ENCODE measurements around the gene FSIP1. TPM values are rescaled to one million over a fixed set of nuclear protein-coding genes. Genes with fewer than 3 reads are reported as not detected.
"Not testable (repeated sequence)": the region's sequence is repeated elsewhere in the genome, so short reads cannot be mapped to it uniquely, and the experiment has no call there.

The FSIP1 gene
- total RNA-seq, 4 donors from 2014 or later: 0.94 to 3.2 (median 2.0) TPM

DNA sequence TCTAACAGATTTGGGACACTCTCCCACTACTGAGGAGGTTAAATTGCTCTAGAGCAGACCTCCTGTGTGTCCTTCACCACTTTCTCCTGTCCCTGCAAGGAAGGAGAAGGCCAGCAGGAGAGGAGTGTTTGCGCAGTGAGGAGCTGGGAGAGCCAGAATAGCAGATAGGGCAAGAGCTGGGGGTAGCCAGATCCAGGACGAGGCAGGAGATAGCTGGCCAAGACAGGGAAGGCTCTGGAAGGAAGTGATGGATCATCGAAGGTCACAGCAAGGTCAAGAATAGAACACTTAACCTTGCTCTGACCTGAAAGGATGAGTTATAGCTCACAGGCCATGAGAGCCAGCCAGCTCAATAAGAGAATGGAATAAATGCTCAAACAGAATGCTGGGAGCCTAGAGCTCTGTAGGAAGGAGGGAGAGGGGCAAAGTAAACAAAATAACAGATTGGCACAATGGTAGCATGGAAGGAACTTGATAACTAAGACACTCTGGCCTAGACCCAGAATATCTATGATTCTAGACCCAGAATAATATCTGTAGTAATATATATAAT lies 37.5 kb upstream of the FSIP1 start:
- WGBS, 2 donors (ENCODE audit: low coverage in 1 of 2): 36 to 41% methylated on average over 2 to 3 of the region's 3 CpGs
- H3K9me3 ChIP-seq: no peaks in the 10 kb centered on the region
- no peak for ATAC-seq
- H3K27me3 ChIP-seq: no peaks in the 10 kb centered on the region
- no peak for TF ChIP-seq CTCF (IDR thresholded peaks at IDR 0.05)
- TF ChIP-seq POLR2A (IDR thresholded peaks at IDR 0.05): no peak
- TF ChIP-seq EP300 (IDR thresholded peaks at IDR 0.05): no peak
- no peak for TF ChIP-seq POLR2AphosphoS5 (IDR thresholded peaks at IDR 0.05)
- H3K36me3 ChIP-seq: no peaks in the 10 kb centered on the region
- H3K27ac ChIP-seq: no peak overlapping the region
- H3K4me1 ChIP-seq: no peaks in the 10 kb centered on the region
- no peak overlapping the region for H3K4me3 ChIP-seq

GRCh38 chr15:39819533-39819932 lies 36.9 kb upstream of the FSIP1 start:
- Histone ChIP-seq H3K4me3 (no peak overlapping the region), H3K4me1 (no peaks in the 10 kb centered on the region), H3K9me3 (no peaks in the 10 kb centered on the region), H3K27me3 (no peaks in the 10 kb centered on the region), H3K36me3 (no peaks in the 10 kb centered on the region), H3K27ac (no peak overlapping the region)
- WGBS, 2 donors (ENCODE audit: low coverage in 1 of 2): 84 to 96% methylated on average over 3 of the region's 3 CpGs
- no peak for ATAC-seq
- TF ChIP-seq POLR2AphosphoS5 (IDR thresholded peaks at IDR 0.05) (no peak), CTCF (IDR thresholded peaks at IDR 0.05) (no peak), EP300 (IDR thresholded peaks at IDR 0.05) (no peak), POLR2A (IDR thresholded peaks at IDR 0.05) (no peak)

DNA sequence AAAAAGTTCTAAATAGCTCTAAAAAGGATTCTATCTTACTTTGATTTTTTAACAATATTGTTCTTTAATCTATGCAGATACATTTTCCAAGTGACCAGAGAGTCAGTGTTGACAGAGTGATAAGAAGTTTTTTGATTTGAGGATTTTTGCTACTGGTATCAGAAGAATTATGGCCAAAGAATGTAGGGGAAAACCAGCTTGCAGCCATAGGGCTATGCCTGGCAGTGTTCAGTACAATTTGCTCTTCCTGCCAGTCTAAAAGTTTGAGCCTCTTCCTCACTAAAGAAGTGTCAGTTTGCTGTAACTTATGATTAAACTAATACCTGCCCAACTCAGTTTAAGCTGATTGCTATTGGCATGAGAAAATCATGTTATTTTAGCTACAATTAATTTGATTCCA lies 35.3 kb upstream of the FSIP1 start:
- H3K27me3 ChIP-seq: no peaks in the 10 kb centered on the region
- no peak for ATAC-seq
- no peaks in the 10 kb centered on the region for H3K36me3 ChIP-seq
- H3K9me3 ChIP-seq: no peaks in the 10 kb centered on the region
- no peaks in the 10 kb centered on the region for H3K4me1 ChIP-seq
- H3K27ac ChIP-seq: no peak overlapping the region
- no peak overlapping the region for H3K4me3 ChIP-seq
- TF ChIP-seq EP300 (IDR thresholded peaks at IDR 0.05) (no peak), POLR2A (IDR thresholded peaks at IDR 0.05) (no peak), CTCF (IDR thresholded peaks at IDR 0.05) (no peak), POLR2AphosphoS5 (IDR thresholded peaks at IDR 0.05) (no peak)

GRCh38 chr15:39814489-39814888 lies 31.8 kb upstream of the FSIP1 start:
- H3K9me3 ChIP-seq: no peaks in the 10 kb centered on the region
- 88 to 100% methylated on average over 1 of the region's 1 CpG for WGBS, 2 donors (ENCODE audit: low coverage in 1 of 2)
- no peak for TF ChIP-seq POLR2A (IDR thresholded peaks at IDR 0.05)
- TF ChIP-seq CTCF (IDR thresholded peaks at IDR 0.05): no peak
- TF ChIP-seq POLR2AphosphoS5 (IDR thresholded peaks at IDR 0.05): no peak
- H3K36me3 ChIP-seq: no peaks in the 10 kb centered on the region
- H3K27me3 ChIP-seq: no peaks in the 10 kb centered on the region
- no peak overlapping the region for H3K4me3 ChIP-seq
- no peaks in the 10 kb centered on the region for H3K4me1 ChIP-seq
- no peak overlapping the region for H3K27ac ChIP-seq
- ATAC-seq: no peak

GRCh38 chr15:39812651-39813050 lies 30.0 kb upstream of the FSIP1 start:
- ATAC-seq, H3K27me3 ChIP-seq, H3K27ac ChIP-seq, H3K36me3 ChIP-seq, H3K4me3 ChIP-seq, H3K4me1 ChIP-seq, H3K9me3 ChIP-seq: not testable (repeated sequence)
- WGBS, 2 donors (ENCODE audit: low coverage in 1 of 2): 80 to 100% methylated on average over 1 to 2 of the region's 3 CpGs

Data from gastroesophageal sphincter (tissue), 4 donors.